H1 (cell line): ENCODE measurements around the gene VWA2. TPM values are rescaled to one million over a fixed set of nuclear protein-coding genes. Genes with fewer than 3 reads are reported as not detected.

ENCODE experiments used
- CTCF ChIA-PET: fragments of 300-600 bp; sonication (Branson Sonifier 250); formaldehyde crosslinking; loops from one replicate; lab custom pipeline; 2021; ENCODE audit not compliant: partially characterized antibody; lab: Charles Lee
- POLR2A ChIA-PET: fragments of 300-600 bp; sonication (Branson Sonifier 250); formaldehyde crosslinking; loops from one replicate; lab custom pipeline; 2021; ENCODE audit warnings: inconsistent platforms; ENCODE audit not compliant: partially characterized antibody; lab: Charles Lee
- DNase-seq, 2 experiments: peaks; one replicate each; pipeline versions ENCODE4 v3.0.0 to v3.0.0-alpha.2; 2010 to 2022; ENCODE audit warnings: low spot score in 2 of 2, low read depth in 1 of 2, mixed read lengths in 1 of 2
- FAIRE-seq: peaks from 2 replicates; lab custom pipeline; 2011; peaks lifted over from hg19 to GRCh38; lab: Jason Lieb, UNC
- H2AFZ ChIP-seq: 2 replicates; pipeline ENCODE4 v1.8.1; 2012; ENCODE audit warnings: low read length, inconsistent platforms
- H2AK5ac ChIP-seq: 2 replicates; pipeline ENCODE4 v1.6.1; 2013; ENCODE audit warnings: low read depth, low read length
- H2BK120ac ChIP-seq: replicated peaks from 2 replicates; pipeline ENCODE3; 2013; ENCODE audit warnings: low read depth, low read length, inconsistent platforms
- H2BK12ac ChIP-seq: 2 replicates; pipeline ENCODE4 v1.6.1; 2013; ENCODE audit warnings: low read depth, low read length
- H2BK15ac ChIP-seq: 2 replicates; pipeline ENCODE4 v1.6.1; 2013; ENCODE audit warnings: low read length
- H2BK20ac ChIP-seq: 2 replicates; pipeline ENCODE4 v1.6.1; 2013; ENCODE audit warnings: low read length
- H2BK5ac ChIP-seq: 2 replicates; pipeline ENCODE4 v1.6.1; 2013; ENCODE audit warnings: low read depth, low read length
- H3K14ac ChIP-seq: 2 replicates; pipeline ENCODE4 v1.6.1; 2013; ENCODE audit warnings: inconsistent platforms; ENCODE audit not compliant: insufficient read length
- H3K18ac ChIP-seq: 2 replicates; pipeline ENCODE4 v1.6.1; 2013; ENCODE audit warnings: low read length; ENCODE audit errors: extremely low read depth
- H3K23ac ChIP-seq: 2 replicates; pipeline ENCODE4 v1.6.1; 2013; ENCODE audit warnings: inconsistent platforms; ENCODE audit not compliant: insufficient read length
- H3K23me2 ChIP-seq: 2 replicates; pipeline ENCODE4 v1.6.1; 2013; ENCODE audit warnings: low read depth, low read length
- H3K27ac ChIP-seq: 2 replicates; pipeline ENCODE4 v1.6.1; 2011; ENCODE audit warnings: low read depth, low read length, inconsistent platforms
- H3K27me3 ChIP-seq, 4 experiments: replicated peaks in 1 of 4; 1 replicate in 1 of 4; 2 replicates in 3 of 4; pipeline versions ENCODE4 v1.6.1 to v1.8.1; 2011 to 2013; ENCODE audit warnings: low read length in 3 of 4, mild to moderate bottlenecking in 3 of 4, inconsistent platforms in 2 of 4, mixed read lengths in 2 of 4, moderate library complexity in 1 of 4; ENCODE audit not compliant: control insufficient read depth in 3 of 4, insufficient read depth in 3 of 4; ENCODE audit errors: extremely low read depth in 1 of 4
- H3K36me3 ChIP-seq, 4 experiments: 2 replicates each; pipeline versions ENCODE4 v1.6.1 to v1.8.1; 2011 to 2013; ENCODE audit warnings: mild to moderate bottlenecking in 4 of 4, low read length in 3 of 4, moderate library complexity in 2 of 4, control low read depth in 1 of 4, inconsistent platforms in 1 of 4; ENCODE audit not compliant: insufficient read depth in 4 of 4, control insufficient read depth in 2 of 4
- H3K4ac ChIP-seq: replicated peaks from 2 replicates; pipeline ENCODE3; 2013; ENCODE audit warnings: low read length, low read depth, mixed read lengths, inconsistent platforms; ENCODE audit not compliant: insufficient read length
- H3K4me1 ChIP-seq, 4 experiments: replicated peaks in 1 of 4; 1 replicate in 1 of 4; 2 replicates in 3 of 4; pipeline versions ENCODE4 v1.6.1 to v1.8.1; 2011 to 2013; ENCODE audit warnings: low read length in 3 of 4, inconsistent platforms in 2 of 4, mixed read lengths in 1 of 4; ENCODE audit not compliant: insufficient read depth in 4 of 4, control insufficient read depth in 3 of 4
- H3K4me2 ChIP-seq, 2 experiments: 2 replicates each; pipeline versions ENCODE4 v1.6.1 to v1.8.1; 2011 to 2013; ENCODE audit warnings: low read depth in 2 of 2, low read length in 2 of 2, control low read depth in 1 of 2, inconsistent platforms in 1 of 2, mild to moderate bottlenecking in 1 of 2; ENCODE audit not compliant: insufficient read depth in 1 of 2
- H3K4me3 ChIP-seq, 4 experiments: fragments of 200-600, 300-600 bp in 1 of 4; sonication (generic), shearing (Covaris generic), sonication (Bioruptor Twin) in 1 of 4; 2 replicates each; pipeline versions ENCODE4 v1.5.1 to v1.8.1; 2011 to 2016; ENCODE audit warnings: low read length in 4 of 4, low read depth in 3 of 4, control low read depth in 2 of 4, inconsistent platforms in 2 of 4, mild to moderate bottlenecking in 2 of 4, mixed read lengths in 1 of 4, moderate library complexity in 1 of 4; ENCODE audit not compliant: insufficient read depth in 2 of 4; ENCODE audit errors: extremely low read depth in 1 of 4
- H3K56ac ChIP-seq: replicated peaks from 2 replicates; pipeline ENCODE3; 2013; ENCODE audit warnings: low read depth, mild to moderate bottlenecking, mixed read lengths, low read length, inconsistent platforms; ENCODE audit not compliant: insufficient read length
- H3K79me1 ChIP-seq: 2 replicates; pipeline ENCODE4 v1.6.1; 2013; ENCODE audit warnings: low read depth, low read length, control low read depth
- H3K79me2 ChIP-seq, 2 experiments: 2 replicates each; pipeline versions ENCODE4 v1.6.1 to v1.8.1; 2012 to 2013; ENCODE audit warnings: low read length in 2 of 2, mild to moderate bottlenecking in 2 of 2, inconsistent platforms in 1 of 2; ENCODE audit not compliant: insufficient read depth in 2 of 2, control insufficient read depth in 1 of 2
- H3K9ac ChIP-seq, 4 experiments: replicated peaks in 1 of 4; 1 replicate in 1 of 4; 2 replicates in 3 of 4; pipeline versions ENCODE4 v1.6.1 to v1.8.1; 2011 to 2013; ENCODE audit warnings: low read depth in 3 of 4, low read length in 3 of 4, control low read depth in 2 of 4, mild to moderate bottlenecking in 2 of 4, moderate library complexity in 2 of 4, inconsistent platforms in 1 of 4; ENCODE audit errors: extremely low read depth in 1 of 4
- H3K9me3 ChIP-seq, 2 experiments: 2 replicates each; pipeline versions ENCODE4 v1.6.1 to v1.8.1; 2012 to 2013; ENCODE audit warnings: mild to moderate bottlenecking in 2 of 2, moderate library complexity in 2 of 2, control low read depth in 1 of 2, inconsistent platforms in 1 of 2, low read depth in 1 of 2, low read length in 1 of 2, mixed read lengths in 1 of 2; ENCODE audit not compliant: insufficient read depth in 2 of 2
- H4K20me1 ChIP-seq, 2 experiments: replicated peaks in 1 of 2; 2 replicates each; pipeline versions ENCODE3 to v1.8.1; 2011 to 2013; ENCODE audit warnings: inconsistent platforms in 2 of 2, low read length in 2 of 2, mild to moderate bottlenecking in 1 of 2; ENCODE audit not compliant: insufficient read depth in 2 of 2, control insufficient read depth in 1 of 2
- H4K5ac ChIP-seq: 2 replicates; pipeline ENCODE4 v1.6.1; 2013; ENCODE audit warnings: low read length, low read depth, mixed read lengths, inconsistent platforms; ENCODE audit not compliant: insufficient read length
- H4K8ac ChIP-seq: 2 replicates; pipeline ENCODE4 v1.8.0; 2013; ENCODE audit warnings: mild to moderate bottlenecking, moderate library complexity, low read length, inconsistent platforms; ENCODE audit not compliant: insufficient read depth; ENCODE audit errors: extremely low read depth
- H4K91ac ChIP-seq: replicated peaks from 2 replicates; pipeline ENCODE3; 2013; ENCODE audit warnings: low read length, mixed read lengths, inconsistent platforms; ENCODE audit not compliant: insufficient read length
- ATF3 ChIP-seq: IDR thresholded peaks from 2 replicates; pipeline ENCODE4 v1.6.1; 2011; ENCODE audit warnings: low read depth, mild to moderate bottlenecking, low read length; ENCODE audit not compliant: insufficient read depth
- CBX8 ChIP-seq: fragments of 300-800, 300-1000 bp; sonication (generic); IDR thresholded peaks from 2 replicates; pipeline ENCODE4 v1.7.1; 2016; ENCODE audit warnings: low read depth, low read length, borderline replicate concordance
- CHD1 ChIP-seq: IDR thresholded peaks from 2 replicates; pipeline ENCODE4 v1.6.1; 2012; ENCODE audit warnings: low read depth, low read length, improper control_type of control experiment
- CREB1 ChIP-seq: IDR thresholded peaks from 2 replicates; pipeline ENCODE4 v1.6.1; 2012; ENCODE audit warnings: inconsistent platforms
- CTCF ChIP-seq, 3 experiments: IDR thresholded peaks; 1 replicate in 2 of 3; 2 replicates in 1 of 3; pipeline versions ENCODE4 v1.5.1 to v1.6.1; 2011; ENCODE audit warnings: low read length in 3 of 3, mild to moderate bottlenecking in 3 of 3, inconsistent platforms in 2 of 3, low read depth in 1 of 3, moderate library complexity in 1 of 3; ENCODE audit not compliant: insufficient read depth in 1 of 3; ENCODE audit errors: control extremely low read depth in 1 of 3
- GABPA ChIP-seq: IDR thresholded peaks from 2 replicates; pipeline ENCODE4 v1.6.1; 2011; ENCODE audit warnings: mild to moderate bottlenecking, low read length, moderate library complexity, borderline replicate concordance; ENCODE audit not compliant: insufficient read depth
- KDM5A ChIP-seq: fragments of 200-600 bp; IDR thresholded peaks from 2 replicates; pipeline ENCODE4 v1.7.1; 2012; ENCODE audit warnings: mild to moderate bottlenecking, low read length, inconsistent platforms, mixed read lengths
- MAFK ChIP-seq: IDR thresholded peaks from 2 replicates; pipeline ENCODE4 v1.6.1; 2012; ENCODE audit warnings: low read depth, mild to moderate bottlenecking, improper control_type of control experiment, low read length
- POLR2AphosphoS5 ChIP-seq: IDR thresholded peaks from 2 replicates; pipeline ENCODE4 v1.6.1; 2011; ENCODE audit warnings: low read depth, low read length
- POU5F1 ChIP-seq: IDR thresholded peaks from 2 replicates; pipeline ENCODE4 v1.6.1; 2011; ENCODE audit warnings: low read depth, mild to moderate bottlenecking, low read length, moderate library complexity
- RAD21 ChIP-seq, 2 experiments: IDR thresholded peaks in 1 of 2; conservative IDR thresholded peaks in 1 of 2; 2 replicates each; pipeline ENCODE4 v1.6.1; 2011; ENCODE audit warnings: low read depth in 2 of 2, low read length in 2 of 2, improper control_type of control experiment in 1 of 2, inconsistent platforms in 1 of 2, mild to moderate bottlenecking in 1 of 2, moderate library complexity in 1 of 2
- SP4 ChIP-seq: IDR thresholded peaks from 2 replicates; pipeline ENCODE4 v1.6.1; 2012; ENCODE audit warnings: low read length, inconsistent platforms
- WGBS, 2 experiments: shearing (Covaris generic) in 1 of 2; methylation state at CpG; one replicate each; pipeline versions ENCODE4 v1.1.6 to v1.1.7; 2013 to 2015; ENCODE audit warnings: low lambda C conversion rate in 2 of 2, mixed read lengths in 2 of 2, inconsistent platforms in 1 of 2, low coverage in 1 of 2, missing lambda C conversion rate in 1 of 2; ENCODE audit not compliant: insufficient replicate concordance in 2 of 2, insufficient coverage in 1 of 2, insufficient read length in 1 of 2; ENCODE audit errors: extremely low coverage in 1 of 2, missing lambda C conversion rate in 1 of 2; 5-methylcytosine and 5-hydroxymethylcytosine counted together
- polyA plus RNA-seq, 7 experiments: library from polyadenylated mRNA; depleted of rRNA in 3 of 7; stranded (reverse) in 5 of 7; unstranded in 2 of 7; fragments of >200 nt in 5 of 7; fragments of 200-250 nt in 2 of 7; gene quantifications; 1 replicate in 5 of 7; 2 replicates in 1 of 7; 4 replicates in 1 of 7; pipeline versions ENCODE4 v1.2.1 to v1.2.3, GENCODE V29; 2011 to 2013; ENCODE audit warnings: missing spikeins in 2 of 7, mixed read lengths in 2 of 7
- total RNA-seq: library from RNA; stranded (reverse); fragmentation: NEBNext Ultra II Directional; extraction: Animal tissue kit (Norgen Biotek cat#: 25700); gene quantifications from 2 replicates; pipeline ENCODE4 v1.2.1, GENCODE V29; 2021

The VWA2 gene
- total and polyA plus RNA-seq, 2 of the 8 experiments (the other 6 are each of a cell fraction or from before 2014, with no cell fraction given): 2.8 to 2.9 TPM

GRCh38 chr10:114260366-114260765 lies 21.3 kb downstream of the VWA2 start:
- DNase-seq (no peak), FAIRE-seq (no peak)
- ChIA-PET CTCF (interaction anchor here (0.9 to 1.9 kb wide), 4 partner anchors 9 to 462 kb away, joined by 3 to 7 read pairs (median 4); no protein-coding TSS in a partner anchor), POLR2A (no interaction called here)
- Histone ChIP-seq H4K5ac (no peak overlapping the region), H3K4ac (no peak overlapping the region), H3K4me1 (no peaks in the 10 kb centered on the region), H4K91ac (no peak overlapping the region), H3K9ac (no peak overlapping the region), H3K9me3 (no peaks in the 10 kb centered on the region), H2BK15ac (no peak overlapping the region), H2BK20ac (no peak overlapping the region), H3K23me2 (no peaks in the 10 kb centered on the region), H3K27me3 (no peaks in the 10 kb centered on the region), H3K56ac (no peak overlapping the region), H2BK120ac (no peak overlapping the region), H3K4me3 (no peak overlapping the region), H3K23ac (no peak overlapping the region), H3K27ac (no peak overlapping the region), H4K20me1 (no peaks in the 10 kb centered on the region), H3K14ac (no peak overlapping the region), H3K79me2 (no peaks in the 10 kb centered on the region), H2BK5ac (no peak overlapping the region), H3K36me3 (no peaks in the 10 kb centered on the region), H4K8ac (no peak overlapping the region), H3K18ac (no peak overlapping the region), H3K4me2 (no peak overlapping the region), H2BK12ac (no peak overlapping the region), H2AK5ac (no peak overlapping the region), H3K79me1 (no peaks in the 10 kb centered on the region), H2AFZ (no peak overlapping the region)
- 87% methylated on average over 5 of the region's 5 CpGs; no CpG with 5 or more reads in 1 of the 2 experiments for WGBS, 2 experiments
- TF ChIP-seq CBX8: no peak
- no peak for TF ChIP-seq MAFK
- no peak for TF ChIP-seq ATF3
- TF ChIP-seq POLR2AphosphoS5: no peak
- TF ChIP-seq POU5F1: no peak
- no peak for TF ChIP-seq CREB1
- no peak for TF ChIP-seq RAD21 (IDR thresholded peaks at IDR 0.05 in 1 of 2, conservative IDR thresholded peaks at IDR 0.05 in 1 of 2; ENCODE audit: low read depth in 2 of 2, low read length in 2 of 2)
- no peak for TF ChIP-seq CTCF (IDR thresholded peaks at IDR 0.05; ENCODE audit: control extremely low read depth in 1 of 3, insufficient read depth in 1 of 3, low read depth in 1 of 3, low read length in 3 of 3)
- TF ChIP-seq GABPA: no peak
- TF ChIP-seq SP4: no peak
- TF ChIP-seq CHD1: no peak
- no peak for TF ChIP-seq KDM5A
